ENCODE data around the gene RAB40A. TPM values are rescaled to one million over a fixed set of nuclear protein-coding genes. Genes with fewer than 3 reads are reported as not detected.
"Not testable (repeated sequence)": the region's sequence is repeated elsewhere in the genome, so short reads cannot be mapped to it uniquely, and the experiment has no call there.

RAB40A gene
- total and polyA plus RNA-seq, 7 donors = 0.12 to 1.7 (median 0.71) TPM; not detected in 2

DNA sequence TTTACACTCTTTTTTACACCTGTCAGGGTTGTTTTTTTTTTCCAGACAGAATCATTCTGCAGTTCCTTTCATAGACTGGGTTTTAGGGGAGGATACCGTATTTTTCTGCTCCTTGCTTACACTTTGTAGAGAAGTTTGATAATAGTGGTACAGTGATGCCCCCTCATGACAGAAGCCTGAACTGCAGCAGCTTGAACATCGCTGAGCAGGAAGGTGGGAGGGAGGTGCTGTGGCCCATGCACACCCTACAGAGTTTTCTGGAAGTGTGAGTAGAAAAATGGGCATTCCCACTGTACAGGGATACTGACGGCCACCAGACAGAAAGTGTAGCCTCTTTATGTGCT lies 54.5 kb downstream of the RAB40A start:
- TF ChIP-seq, protein P1, sequence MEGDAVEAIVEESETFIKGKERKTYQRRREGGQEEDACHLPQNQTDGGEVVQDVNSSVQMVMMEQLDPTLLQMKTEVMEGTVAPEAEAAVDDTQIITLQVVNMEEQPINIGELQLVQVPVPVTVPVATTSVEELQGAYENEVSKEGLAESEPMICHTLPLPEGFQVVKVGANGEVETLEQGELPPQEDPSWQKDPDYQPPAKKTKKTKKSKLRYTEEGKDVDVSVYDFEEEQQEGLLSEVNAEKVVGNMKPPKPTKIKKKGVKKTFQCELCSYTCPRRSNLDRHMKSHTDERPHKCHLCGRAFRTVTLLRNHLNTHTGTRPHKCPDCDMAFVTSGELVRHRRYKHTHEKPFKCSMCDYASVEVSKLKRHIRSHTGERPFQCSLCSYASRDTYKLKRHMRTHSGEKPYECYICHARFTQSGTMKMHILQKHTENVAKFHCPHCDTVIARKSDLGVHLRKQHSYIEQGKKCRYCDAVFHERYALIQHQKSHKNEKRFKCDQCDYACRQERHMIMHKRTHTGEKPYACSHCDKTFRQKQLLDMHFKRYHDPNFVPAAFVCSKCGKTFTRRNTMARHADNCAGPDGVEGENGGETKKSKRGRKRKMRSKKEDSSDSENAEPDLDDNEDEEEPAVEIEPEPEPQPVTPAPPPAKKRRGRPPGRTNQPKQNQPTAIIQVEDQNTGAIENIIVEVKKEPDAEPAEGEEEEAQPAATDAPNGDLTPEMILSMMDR (IDR thresholded peaks at IDR 0.05) = peak; percentile 45 to 68 (median 54)
- no peak for TF ChIP-seq POLR2AphosphoS5 (IDR thresholded peaks at IDR 0.05)
- no peaks in the 10 kb centered on the region for H3K27me3 ChIP-seq
- no peaks in the 10 kb centered on the region for H3K36me3 ChIP-seq
- DNase-seq = peak; percentile 76
- WGBS, 2 donors = 0 to 1% methylated on average over 3 of the region's 3 CpGs
- no peak overlapping the region for H3K27ac ChIP-seq
- peaks cover 0 to 3% (median 0%) of the 10 kb centered on the region in 4 donors for H3K9me3 ChIP-seq
- H3K4me1 ChIP-seq = no peaks in the 10 kb centered on the region
- intact Hi-C loops (cut with DNase I) = loop anchor here (1.0 to 2.0 kb wide), 2 partner anchors 121 to 252 kb away; no protein-coding TSS in a partner anchor
- peak overlapping the region in 3 of 4 donors; percentile 27 to 38 (median 31) for H3K4me3 ChIP-seq

DNA sequence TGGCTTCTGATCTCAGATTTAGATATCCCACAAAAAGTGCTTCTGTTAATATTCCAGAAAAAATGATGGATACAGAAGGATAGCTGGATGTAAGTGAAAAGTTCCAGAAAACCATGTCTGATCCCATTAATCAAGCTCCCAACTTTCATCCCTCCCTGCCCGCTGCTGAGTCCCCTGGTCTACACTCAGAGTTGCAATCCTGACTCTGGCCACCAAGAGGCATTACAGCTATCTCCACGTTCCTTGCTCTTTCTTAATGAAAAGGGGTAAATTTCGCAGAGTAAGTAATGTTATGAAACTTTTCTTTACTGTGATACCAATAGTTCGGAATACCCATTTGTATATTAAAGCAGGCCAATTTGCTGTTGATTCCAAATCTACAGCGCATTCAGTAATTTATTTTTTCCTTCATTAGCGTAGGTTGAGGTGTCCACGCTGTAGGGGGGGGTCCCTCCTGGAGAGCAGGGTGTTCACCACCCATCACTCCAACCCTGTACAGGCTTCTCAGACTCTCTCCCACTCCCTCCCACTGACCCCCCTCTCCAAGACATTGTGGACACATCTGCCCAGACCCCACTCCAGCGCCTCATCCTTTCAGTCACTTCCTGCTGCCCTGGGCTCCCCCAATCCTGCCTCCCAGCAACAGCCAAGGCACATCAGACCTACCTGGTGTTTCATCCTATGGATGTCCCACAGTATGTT lies 55.1 kb downstream of the RAB40A start:
- 37 to 61% methylated on average over 8 of the region's 8 CpGs for WGBS, 2 donors
- intact Hi-C loops (cut with DNase I) = loop anchor here (1.0 to 2.0 kb wide), 2 partner anchors 121 to 251 kb away; no protein-coding TSS in a partner anchor
- no peak for DNase-seq
- Histone ChIP-seq H3K4me1 (no peaks in the 10 kb centered on the region), H3K9me3 (peaks cover 0 to 3% (median 0%) of the 10 kb centered on the region in 4 donors), H3K4me3 (peak overlapping the region in 3 of 4 donors; percentile 27 to 38 (median 31)), H3K27ac (no peak overlapping the region), H3K27me3 (no peaks in the 10 kb centered on the region), H3K36me3 (no peaks in the 10 kb centered on the region)
- no peak for TF ChIP-seq EP300 (IDR thresholded peaks at IDR 0.05)
- TF ChIP-seq, protein P1 (IDR thresholded peaks at IDR 0.05) = peak in 1 of 4 experiments; percentile 32
- TF ChIP-seq POLR2AphosphoS5 (IDR thresholded peaks at IDR 0.05) = no peak

DNA sequence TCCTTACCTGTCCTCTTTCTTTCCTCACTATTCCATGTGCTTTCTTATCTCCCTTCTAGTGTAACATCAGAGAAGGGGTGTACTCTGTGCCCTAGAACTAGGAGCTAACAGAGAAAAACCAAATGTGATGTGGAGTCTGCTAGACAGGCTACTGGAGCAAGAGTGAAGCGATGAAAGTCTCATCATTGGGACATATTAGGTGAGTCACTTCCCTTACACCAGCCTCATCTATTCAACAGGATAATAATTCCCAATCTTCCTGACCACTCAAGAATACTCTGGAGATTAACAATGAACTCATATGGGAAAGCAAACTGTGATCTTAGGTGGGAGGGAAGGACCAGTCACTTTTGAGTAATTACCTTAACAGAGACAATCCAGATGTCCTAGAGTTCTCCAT lies 58.1 kb downstream of the RAB40A start:
- H3K27ac ChIP-seq = no peak overlapping the region
- H3K36me3 ChIP-seq = no peaks in the 10 kb centered on the region
- H3K4me3 ChIP-seq = no peak overlapping the region
- H3K4me1 ChIP-seq = no peaks in the 10 kb centered on the region
- DNase-seq = no peak
- intact Hi-C loops (cut with DNase I) = no loop called here
- H3K9me3 ChIP-seq = peaks cover 0 to 3% (median 0%) of the 10 kb centered on the region in 4 donors
- WGBS, 2 donors = 90 to 100% methylated on average over 1 of the region's 1 CpG
- no peaks in the 10 kb centered on the region for H3K27me3 ChIP-seq
- no peak for TF ChIP-seq EP300 (IDR thresholded peaks at IDR 0.05)
- TF ChIP-seq, protein P1 (IDR thresholded peaks at IDR 0.05) = no peak
- TF ChIP-seq POLR2A (IDR thresholded peaks at IDR 0.05) = no peak
- no peak for TF ChIP-seq POLR2AphosphoS5 (IDR thresholded peaks at IDR 0.05)

DNA sequence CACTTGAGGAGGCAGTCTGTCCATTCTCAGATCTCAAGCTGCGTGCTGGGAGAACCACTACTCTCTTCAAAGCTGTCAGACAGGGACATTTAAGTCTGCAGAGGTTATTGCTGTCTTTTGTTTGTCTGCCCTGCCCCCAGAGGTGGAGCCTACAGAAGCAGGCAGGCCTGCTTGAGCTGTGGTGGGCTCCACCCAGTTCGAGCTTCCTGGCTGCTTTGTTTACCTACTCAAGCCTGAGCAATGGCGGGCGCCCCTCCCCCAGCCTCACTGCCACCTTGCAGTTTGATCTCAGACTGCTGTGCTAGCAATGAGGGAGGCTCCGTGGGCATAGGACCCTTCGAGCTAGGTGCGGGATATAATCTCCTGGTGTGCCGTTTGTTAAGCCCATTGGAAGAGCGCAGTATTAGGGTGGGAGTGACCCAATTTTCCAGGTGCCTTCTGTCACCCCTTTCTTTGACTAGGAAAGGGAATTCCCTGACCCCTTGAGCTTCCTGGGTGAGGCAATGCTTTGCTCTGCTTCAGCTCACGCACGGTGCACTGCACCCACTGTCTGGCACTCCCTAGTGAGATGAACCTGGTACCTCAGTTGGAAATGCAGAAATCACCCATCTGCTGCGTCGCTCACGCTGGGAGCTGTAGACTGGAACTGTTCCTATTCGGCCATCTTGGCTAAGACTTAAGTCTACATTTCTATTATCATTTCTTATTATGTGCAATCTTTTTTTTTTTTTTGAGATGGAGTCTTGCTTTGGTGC lies 59.1 kb downstream of the RAB40A start:
- H3K4me1 ChIP-seq; intact Hi-C loops (cut with DNase I); H3K27me3 ChIP-seq; H3K27ac ChIP-seq; H3K36me3 ChIP-seq; DNase-seq; H3K4me3 ChIP-seq; H3K9me3 ChIP-seq: not testable (repeated sequence)
- 86 to 89% methylated on average over 14 to 15 of the region's 15 CpGs for WGBS, 2 donors

DNA sequence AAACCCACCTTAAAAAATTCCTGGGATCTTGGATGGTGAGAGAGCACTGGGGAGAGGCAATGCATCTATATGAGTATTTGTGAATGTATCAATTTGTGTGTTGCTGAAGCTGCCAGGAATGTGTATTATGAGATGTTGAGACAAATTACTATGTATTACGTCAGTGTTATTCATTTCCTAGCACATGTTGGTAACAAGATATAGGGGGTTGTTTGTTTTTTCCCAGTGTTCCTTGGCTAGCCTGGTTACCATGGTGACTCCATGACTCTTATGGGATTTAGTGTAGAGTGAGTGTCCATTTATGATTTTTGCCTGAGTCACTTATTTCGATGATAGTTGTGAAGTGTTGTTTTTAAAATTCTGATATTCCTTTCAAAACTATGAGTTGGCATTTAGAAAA lies 65.6 kb downstream of the RAB40A start:
- DNase-seq = no peak
- 87 to 91% methylated on average over 2 of the region's 2 CpGs for WGBS, 2 donors
- no peak overlapping the region for H3K27ac ChIP-seq
- H3K4me1 ChIP-seq = no peaks in the 10 kb centered on the region
- no peak for TF ChIP-seq POLR2A (IDR thresholded peaks at IDR 0.05)
- TF ChIP-seq POLR2AphosphoS5 (IDR thresholded peaks at IDR 0.05) = no peak
- TF ChIP-seq EP300 (IDR thresholded peaks at IDR 0.05) = no peak
- TF ChIP-seq, protein P1 (IDR thresholded peaks at IDR 0.05) = no peak
- no peaks in the 10 kb centered on the region for H3K9me3 ChIP-seq
- no peaks in the 10 kb centered on the region for H3K27me3 ChIP-seq
- intact Hi-C loops (cut with DNase I) = no loop called here
- no peaks in the 10 kb centered on the region for H3K36me3 ChIP-seq
- no peak overlapping the region for H3K4me3 ChIP-seq
